ENCODE data around the gene TRIM42.

TRIM42 gene

DNA sequence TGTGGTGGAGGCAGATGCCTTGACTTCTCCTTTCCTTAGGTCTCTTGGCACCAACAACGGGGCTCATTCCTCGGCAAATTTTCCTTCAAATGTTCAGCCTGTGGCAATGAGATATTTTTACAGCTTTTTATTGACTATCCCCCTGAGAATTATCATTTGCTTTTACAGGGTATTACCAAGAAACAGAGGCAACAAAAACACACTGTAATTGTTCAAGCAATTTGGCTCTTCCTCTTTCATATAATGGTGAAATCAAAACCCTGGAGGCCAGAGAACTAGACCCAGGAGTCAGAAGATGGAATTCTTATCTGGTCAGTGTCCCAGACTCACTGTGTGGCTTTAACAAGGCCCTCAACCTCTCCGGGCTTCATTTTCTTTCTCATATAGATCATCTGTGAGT is 40.1 kb downstream of the TRIM42 start:
- TF ChIP-seq FOXP2 (optimal IDR thresholded peaks at IDR 0.05; ENCODE audit: borderline replicate concordance, extremely low read depth, extremely low read length, insufficient read depth) (no peak), POLR2AphosphoS5 (IDR thresholded peaks at IDR 0.05; ENCODE audit: low read depth, low read length) (no peak), TAF1 (IDR thresholded peaks at IDR 0.05; ENCODE audit: borderline replicate concordance, insufficient read depth, low read length) (no peak), SIN3A (IDR thresholded peaks at IDR 0.05; ENCODE audit: borderline replicate concordance, insufficient read depth, low read length) (no peak)
- TF ChIP-seq, protein P1, sequence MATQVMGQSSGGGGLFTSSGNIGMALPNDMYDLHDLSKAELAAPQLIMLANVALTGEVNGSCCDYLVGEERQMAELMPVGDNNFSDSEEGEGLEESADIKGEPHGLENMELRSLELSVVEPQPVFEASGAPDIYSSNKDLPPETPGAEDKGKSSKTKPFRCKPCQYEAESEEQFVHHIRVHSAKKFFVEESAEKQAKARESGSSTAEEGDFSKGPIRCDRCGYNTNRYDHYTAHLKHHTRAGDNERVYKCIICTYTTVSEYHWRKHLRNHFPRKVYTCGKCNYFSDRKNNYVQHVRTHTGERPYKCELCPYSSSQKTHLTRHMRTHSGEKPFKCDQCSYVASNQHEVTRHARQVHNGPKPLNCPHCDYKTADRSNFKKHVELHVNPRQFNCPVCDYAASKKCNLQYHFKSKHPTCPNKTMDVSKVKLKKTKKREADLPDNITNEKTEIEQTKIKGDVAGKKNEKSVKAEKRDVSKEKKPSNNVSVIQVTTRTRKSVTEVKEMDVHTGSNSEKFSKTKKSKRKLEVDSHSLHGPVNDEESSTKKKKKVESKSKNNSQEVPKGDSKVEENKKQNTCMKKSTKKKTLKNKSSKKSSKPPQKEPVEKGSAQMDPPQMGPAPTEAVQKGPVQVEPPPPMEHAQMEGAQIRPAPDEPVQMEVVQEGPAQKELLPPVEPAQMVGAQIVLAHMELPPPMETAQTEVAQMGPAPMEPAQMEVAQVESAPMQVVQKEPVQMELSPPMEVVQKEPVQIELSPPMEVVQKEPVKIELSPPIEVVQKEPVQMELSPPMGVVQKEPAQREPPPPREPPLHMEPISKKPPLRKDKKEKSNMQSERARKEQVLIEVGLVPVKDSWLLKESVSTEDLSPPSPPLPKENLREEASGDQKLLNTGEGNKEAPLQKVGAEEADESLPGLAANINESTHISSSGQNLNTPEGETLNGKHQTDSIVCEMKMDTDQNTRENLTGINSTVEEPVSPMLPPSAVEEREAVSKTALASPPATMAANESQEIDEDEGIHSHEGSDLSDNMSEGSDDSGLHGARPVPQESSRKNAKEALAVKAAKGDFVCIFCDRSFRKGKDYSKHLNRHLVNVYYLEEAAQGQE (IDR thresholded peaks at IDR 0.05; ENCODE audit: insufficient read depth in 1 of 2, low read depth in 2 of 2, low read length in 2 of 2) = no peak

DNA sequence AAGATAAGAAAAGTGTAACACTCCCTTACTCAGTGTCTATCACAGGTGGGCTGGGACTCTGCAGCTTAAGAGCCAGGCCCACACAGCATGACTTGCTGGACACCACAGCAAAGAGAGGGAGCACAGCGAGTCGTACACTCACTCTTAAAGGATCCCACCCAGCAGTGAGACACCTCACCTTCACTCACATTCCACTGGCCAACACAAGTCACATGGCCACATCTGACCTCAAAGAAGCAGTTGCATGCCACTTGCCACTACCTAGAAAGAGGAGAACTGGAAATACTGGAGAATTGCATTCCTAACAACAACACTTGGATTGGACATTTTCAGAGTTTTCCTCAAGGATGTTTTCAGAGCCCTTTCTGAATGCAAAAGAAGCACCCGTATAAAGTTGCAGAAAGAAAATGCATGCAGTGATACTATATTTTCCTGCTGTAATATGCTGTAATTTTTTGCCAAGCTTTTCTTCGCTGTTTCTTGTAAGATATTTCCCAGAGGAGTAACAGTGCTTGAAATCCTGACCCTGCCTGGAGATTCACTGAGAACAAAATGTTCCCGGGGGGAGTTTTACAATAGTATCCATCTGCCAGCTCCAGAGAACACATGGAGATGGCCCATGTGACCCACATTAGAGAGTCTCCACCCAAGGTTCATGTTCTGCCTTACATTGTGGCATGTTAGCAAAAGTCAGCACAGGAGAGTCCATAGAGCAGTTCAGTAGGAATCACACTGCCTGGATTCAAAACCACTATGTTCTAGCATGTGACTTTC is 42.2 kb downstream of the TRIM42 start:
- no peak for TF ChIP-seq FOXP2 (optimal IDR thresholded peaks at IDR 0.05; ENCODE audit: borderline replicate concordance, extremely low read depth, extremely low read length, insufficient read depth)
- TF ChIP-seq, protein P1 (IDR thresholded peaks at IDR 0.05; ENCODE audit: insufficient read depth in 1 of 2, low read depth in 2 of 2, low read length in 2 of 2) = no peak
- no peak for TF ChIP-seq POLR2AphosphoS5 (IDR thresholded peaks at IDR 0.05; ENCODE audit: low read depth, low read length)
- TF ChIP-seq SIN3A (IDR thresholded peaks at IDR 0.05; ENCODE audit: borderline replicate concordance, insufficient read depth, low read length) = no peak

DNA sequence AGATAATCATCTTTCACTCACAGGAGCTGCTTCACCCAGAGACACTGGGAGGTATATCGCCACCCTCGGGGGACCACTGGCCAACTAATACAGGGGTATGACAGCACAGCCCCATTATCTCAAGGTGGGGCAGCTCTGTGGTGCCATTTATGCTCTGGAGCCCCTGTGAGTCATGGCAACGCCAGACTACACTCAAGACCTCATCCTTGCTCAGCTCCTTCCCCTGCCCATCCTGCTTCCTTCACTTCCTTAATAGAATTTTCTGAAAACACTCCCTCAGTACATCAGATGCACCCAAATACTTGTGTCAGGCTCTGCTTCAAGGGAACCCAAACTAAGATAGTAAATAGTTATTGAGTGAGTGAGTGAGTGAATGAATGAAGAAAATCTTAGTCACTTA is 45.7 kb downstream of the TRIM42 start:
- TF ChIP-seq FOXP2 (optimal IDR thresholded peaks at IDR 0.05; ENCODE audit: borderline replicate concordance, extremely low read depth, extremely low read length, insufficient read depth) = no peak
- TF ChIP-seq, protein P1 (IDR thresholded peaks at IDR 0.05; ENCODE audit: insufficient read depth in 1 of 2, low read depth in 2 of 2, low read length in 2 of 2) = no peak
- TF ChIP-seq TAF1 (IDR thresholded peaks at IDR 0.05; ENCODE audit: borderline replicate concordance, insufficient read depth, low read length) = no peak
- no peak for TF ChIP-seq POLR2AphosphoS5 (IDR thresholded peaks at IDR 0.05; ENCODE audit: low read depth, low read length)
- TF ChIP-seq SIN3A (IDR thresholded peaks at IDR 0.05; ENCODE audit: borderline replicate concordance, insufficient read depth, low read length) = no peak

DNA sequence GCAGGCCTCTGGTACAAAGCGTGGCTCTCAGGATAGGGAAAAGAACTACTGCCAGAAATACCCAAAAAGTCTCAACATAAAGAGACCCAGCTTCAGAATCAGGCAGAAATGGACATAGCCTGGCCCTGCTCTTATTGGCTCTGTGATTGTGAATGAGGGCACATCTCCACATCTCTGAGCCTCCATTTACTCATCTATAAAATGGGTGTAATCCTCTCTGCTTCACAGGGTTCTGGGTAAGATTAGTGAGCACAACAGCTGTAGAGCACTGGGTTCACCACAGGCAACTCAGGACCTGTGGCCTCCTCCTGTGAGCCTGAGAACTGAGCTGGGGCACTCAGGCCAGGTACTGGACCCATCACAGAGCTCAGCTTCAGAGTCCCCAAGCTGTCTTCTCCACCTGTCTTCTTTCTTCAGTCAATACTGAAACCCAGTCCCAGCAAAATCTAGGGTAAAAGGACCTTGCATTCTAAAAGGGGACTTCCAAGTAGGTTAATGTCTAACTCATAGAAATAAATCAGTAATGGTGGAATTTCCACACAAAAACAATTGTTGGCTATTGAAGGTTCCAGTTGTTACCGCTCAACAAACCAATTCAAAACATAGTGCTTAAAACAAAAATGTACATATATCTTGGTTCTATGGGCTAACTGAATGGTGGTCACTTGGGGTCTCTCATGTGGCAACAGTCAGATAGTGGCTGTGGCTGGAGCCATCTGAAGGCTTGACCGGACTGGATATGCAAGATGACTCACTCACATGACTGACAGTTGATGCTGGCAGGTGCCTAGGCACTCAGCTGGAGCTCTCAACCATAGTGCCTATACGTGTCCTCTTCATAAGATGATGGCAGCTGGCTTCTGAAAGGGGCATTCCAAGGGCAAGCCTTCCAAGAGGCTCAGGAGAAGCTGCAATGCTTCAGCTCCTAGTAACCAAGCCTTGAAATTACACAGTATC is 47.3 kb downstream of the TRIM42 start:
- TF ChIP-seq TAF1 (IDR thresholded peaks at IDR 0.05; ENCODE audit: borderline replicate concordance, insufficient read depth, low read length) (no peak), SIN3A (IDR thresholded peaks at IDR 0.05; ENCODE audit: borderline replicate concordance, insufficient read depth, low read length) (no peak), FOXP2 (optimal IDR thresholded peaks at IDR 0.05; ENCODE audit: borderline replicate concordance, extremely low read depth, extremely low read length, insufficient read depth) (no peak), POLR2AphosphoS5 (IDR thresholded peaks at IDR 0.05; ENCODE audit: low read depth, low read length) (no peak)
- TF ChIP-seq, protein P1 (IDR thresholded peaks at IDR 0.05; ENCODE audit: insufficient read depth in 1 of 2, low read depth in 2 of 2, low read length in 2 of 2) = no peak

All from PFSK-1 (cell line).